Right atrium auricular region (tissue), 2 donors: ENCODE data around the gene C16orf86. TPM values are rescaled to one million over a fixed set of nuclear protein-coding genes. Genes with fewer than 3 reads are reported as not detected.
A peak's percentile ranks its signal among the peaks of the same experiment; 100 is the strongest.

ENCODE experiments used
- DNase-seq: peaks from one replicate; pipeline ENCODE4 v3.0.0-alpha.2; 2019; ENCODE audit warnings: low spot score
- H3K27ac ChIP-seq, 2 donors: fragments of 200-600 bp; sonication (generic); 1 replicate in 1 of 2; 2 replicates in 1 of 2; pipeline ENCODE4 v1.5.1; 2016 to 2019
- H3K27me3 ChIP-seq, 2 donors: fragments of 200-600 bp; sonication (generic); one replicate each; pipeline versions ENCODE4 v1.5.1 to v1.6.0; 2017 to 2019
- H3K36me3 ChIP-seq: fragments of 200-600 bp; sonication (generic); one replicate; pipeline ENCODE4 v1.5.1; 2016
- H3K4me1 ChIP-seq, 2 donors: fragments of 200-600 bp; sonication (generic); one replicate each; pipeline versions ENCODE4 v1.5.1 to v1.6.0; 2017 to 2019
- H3K4me3 ChIP-seq, 2 donors: fragments of 200-600 bp; sonication (generic); 1 replicate in 1 of 2; 2 replicates in 1 of 2; pipeline ENCODE4 v1.5.1; 2017 to 2019; ENCODE audit warnings: mild to moderate bottlenecking in 1 of 2, moderate library complexity in 1 of 2
- H3K9me3 ChIP-seq, 2 donors: fragments of 200-600 bp; sonication (generic); one replicate each; pipeline ENCODE4 v1.5.1; 2019
- total RNA-seq, 2 donors: library from RNA; depleted of rRNA; stranded (reverse); fragments of >200 nt; gene quantifications; one replicate each; pipeline ENCODE4 v1.1.0, GENCODE V29; 2016
- TF ChIP-seq, protein P1 (sequence below), 2 donors: fragments of 200-600 bp; sonication (generic); IDR thresholded peaks; one replicate each; pipeline ENCODE4 v1.5.1; 2019; ENCODE audit warnings: antibody characterized with exemption in 2 of 2

C16orf86 gene
- total RNA-seq, 2 donors from 2014 or later, result 3.6 to 7.7 TPM

DNA sequence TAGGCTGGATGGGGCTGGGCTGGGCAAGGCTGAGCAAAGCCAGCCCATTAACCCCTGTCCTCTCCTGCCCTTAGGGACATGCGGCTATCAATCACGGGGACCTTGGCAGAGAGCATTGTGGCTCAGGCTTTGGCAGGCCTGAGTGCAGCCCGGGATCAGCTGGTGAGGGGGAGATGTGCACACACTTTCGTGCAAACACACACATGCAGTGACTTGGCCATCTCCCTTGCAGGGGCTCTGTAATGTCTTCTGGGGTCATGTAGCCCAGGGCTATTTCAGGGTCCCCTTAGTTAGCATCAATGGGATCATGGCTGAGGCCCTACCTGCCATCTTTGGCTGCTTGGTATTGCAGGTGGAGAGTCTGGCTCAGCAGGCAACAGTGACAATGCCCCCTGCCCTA, 14.8 kb upstream of the C16orf86 start:
- H3K36me3 ChIP-seq, result no peaks in the 10 kb centered on the region
- H3K27me3 ChIP-seq, result peaks cover 8 to 24% of the 10 kb centered on the region in 2 donors
- no peak overlapping the region for H3K4me3 ChIP-seq
- no peaks in the 10 kb centered on the region for H3K9me3 ChIP-seq
- no peak for DNase-seq
- TF ChIP-seq, protein P1, sequence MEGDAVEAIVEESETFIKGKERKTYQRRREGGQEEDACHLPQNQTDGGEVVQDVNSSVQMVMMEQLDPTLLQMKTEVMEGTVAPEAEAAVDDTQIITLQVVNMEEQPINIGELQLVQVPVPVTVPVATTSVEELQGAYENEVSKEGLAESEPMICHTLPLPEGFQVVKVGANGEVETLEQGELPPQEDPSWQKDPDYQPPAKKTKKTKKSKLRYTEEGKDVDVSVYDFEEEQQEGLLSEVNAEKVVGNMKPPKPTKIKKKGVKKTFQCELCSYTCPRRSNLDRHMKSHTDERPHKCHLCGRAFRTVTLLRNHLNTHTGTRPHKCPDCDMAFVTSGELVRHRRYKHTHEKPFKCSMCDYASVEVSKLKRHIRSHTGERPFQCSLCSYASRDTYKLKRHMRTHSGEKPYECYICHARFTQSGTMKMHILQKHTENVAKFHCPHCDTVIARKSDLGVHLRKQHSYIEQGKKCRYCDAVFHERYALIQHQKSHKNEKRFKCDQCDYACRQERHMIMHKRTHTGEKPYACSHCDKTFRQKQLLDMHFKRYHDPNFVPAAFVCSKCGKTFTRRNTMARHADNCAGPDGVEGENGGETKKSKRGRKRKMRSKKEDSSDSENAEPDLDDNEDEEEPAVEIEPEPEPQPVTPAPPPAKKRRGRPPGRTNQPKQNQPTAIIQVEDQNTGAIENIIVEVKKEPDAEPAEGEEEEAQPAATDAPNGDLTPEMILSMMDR (IDR thresholded peaks at IDR 0.05), result no peak
- H3K27ac ChIP-seq, result no peak overlapping the region
- peaks cover 0 to 24% of the 10 kb centered on the region in 2 donors for H3K4me1 ChIP-seq

DNA sequence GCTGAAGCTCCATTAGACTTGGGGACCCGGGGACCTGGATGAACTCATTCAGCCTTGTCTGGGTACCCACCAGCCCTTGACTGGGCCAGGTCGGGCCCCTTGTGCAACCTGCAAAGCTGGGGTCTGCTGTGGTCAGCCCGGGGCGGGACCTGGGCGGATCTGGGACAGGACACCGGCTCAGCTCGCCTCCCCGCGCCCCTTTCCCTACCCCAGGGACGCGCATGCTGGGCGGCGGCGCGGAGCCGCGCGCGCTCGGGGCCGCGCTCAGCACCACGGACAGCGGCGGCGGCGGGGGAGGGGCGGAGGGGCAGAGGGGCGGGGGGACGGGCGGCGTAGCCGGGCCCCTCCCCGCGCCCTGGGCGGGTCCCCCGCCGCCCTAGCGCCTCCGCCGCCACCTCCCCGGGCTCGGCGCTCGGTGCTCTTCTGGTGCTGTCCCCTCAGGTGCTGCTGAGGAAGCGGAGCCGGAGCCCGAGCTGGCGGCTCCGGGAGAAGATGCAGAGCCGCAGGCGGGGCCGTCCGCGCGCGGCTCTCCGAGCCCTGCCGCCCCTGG, 14.0 kb upstream of the C16orf86 start:
- Histone ChIP-seq H3K9me3 (no peaks in the 10 kb centered on the region), H3K27me3 (peaks cover 8 to 24% of the 10 kb centered on the region in 2 donors)
- DNase-seq, result no peak

GRCh38 chr16:67653128-67653788, 13.4 kb upstream of the C16orf86 start:
- H3K27me3 ChIP-seq, result peaks cover 8 to 18% of the 10 kb centered on the region in 2 donors
- H3K27ac ChIP-seq, result no peak overlapping the region
- peaks cover 0 to 22% of the 10 kb centered on the region in 2 donors for H3K4me1 ChIP-seq
- DNase-seq, result no peak
- no peaks in the 10 kb centered on the region for H3K9me3 ChIP-seq
- H3K36me3 ChIP-seq, result no peaks in the 10 kb centered on the region
- TF ChIP-seq, protein P1 (IDR thresholded peaks at IDR 0.05), result no peak
- peak overlapping the region; percentile 28 to 48 for H3K4me3 ChIP-seq

More for the DNA sequence above, 14.0 kb upstream of the C16orf86 start:
- Histone ChIP-seq H3K4me3 (peak overlapping the region; percentile 28 to 48), H3K4me1 (peaks cover 0 to 24% of the 10 kb centered on the region in 2 donors), H3K27ac (no peak overlapping the region), H3K36me3 (no peaks in the 10 kb centered on the region)
- TF ChIP-seq, protein P1 (IDR thresholded peaks at IDR 0.05), result no peak

DNA sequence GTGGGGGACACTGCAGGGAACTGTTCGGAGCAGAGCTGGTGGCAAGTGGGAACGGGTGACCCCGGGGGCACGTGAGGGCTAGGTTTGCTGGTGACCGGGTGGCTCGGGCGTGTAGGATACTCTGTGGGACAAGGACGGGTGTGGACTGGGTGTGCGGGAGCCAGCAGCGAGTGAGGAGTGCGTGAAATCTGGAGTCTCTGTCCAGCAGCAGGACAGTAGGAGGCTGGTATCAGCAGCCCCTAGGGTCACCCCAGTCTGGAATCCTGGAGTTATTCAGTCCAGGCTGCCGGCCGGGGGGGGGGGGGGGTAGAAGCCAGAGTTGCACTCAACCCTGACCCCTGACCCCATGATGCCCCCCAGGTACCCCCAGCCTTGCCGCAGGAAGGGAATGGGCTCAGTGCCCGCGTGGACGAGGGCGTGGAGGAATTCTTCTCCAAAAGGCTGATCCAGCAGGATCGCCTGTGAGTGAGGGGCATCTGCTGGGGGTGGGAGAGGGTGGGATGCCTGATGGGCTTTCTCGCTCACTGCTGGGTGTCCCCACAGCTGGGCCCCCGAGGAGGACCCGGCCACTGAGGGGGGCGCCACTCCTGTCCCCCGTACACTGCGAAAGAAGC, 12.7 kb upstream of the C16orf86 start:
- no peaks in the 10 kb centered on the region for H3K9me3 ChIP-seq
- H3K27ac ChIP-seq, result no peak overlapping the region
- DNase-seq, result no peak
- H3K4me1 ChIP-seq, result peaks cover 0 to 22% of the 10 kb centered on the region in 2 donors
- peaks cover 5 to 12% of the 10 kb centered on the region in 2 donors for H3K27me3 ChIP-seq
- H3K4me3 ChIP-seq, result peak overlapping the region in 1 of 2 donors; percentile 48
- no peaks in the 10 kb centered on the region for H3K36me3 ChIP-seq
- TF ChIP-seq, protein P1 (IDR thresholded peaks at IDR 0.05), result no peak

- no peak overlapping the region for H3K4me3 ChIP-seq
- no peaks in the 10 kb centered on the region for H3K9me3 ChIP-seq
- H3K27ac ChIP-seq, result no peak overlapping the region
- no peaks in the 10 kb centered on the region for H3K36me3 ChIP-seq
- no peak for DNase-seq
- TF ChIP-seq, protein P1 (IDR thresholded peaks at IDR 0.05), result no peak
- H3K4me1 ChIP-seq, result peaks cover 0 to 25% of the 10 kb centered on the region in 2 donors
- peaks cover 5 to 10% of the 10 kb centered on the region in 2 donors for H3K27me3 ChIP-seq
These were observed 12.2 kb upstream of the C16orf86 start for GRCh38 chr16:67654403-67654911.
